Activated CD8-positive, alpha-beta memory T cell treated with anti-CD3 and anti-CD28 coated beads for 48 hours (primary cell): ENCODE results near the gene MPV17.
"Not testable (repeated sequence)": the region's sequence is repeated elsewhere in the genome, so short reads cannot be mapped to it uniquely, and the experiment has no call there.

ENCODE experiments used
- DNase-seq, 3 experiments: peaks; one replicate each; pipeline ENCODE4 v3.0.0-alpha.2; 2020; ENCODE audit warnings: low read depth in 2 of 3, low spot score in 2 of 3

Gene MPV17

GRCh38 chr2:27323596-27324285 is 844 bp upstream of the MPV17 start:
- DNase-seq: no peak

GRCh38 chr2:27322301-27322765 is 564 bp downstream of the MPV17 start:
- no peak for DNase-seq

- DNase-seq: no peak
Measured at GRCh38 chr2:27320958-27321543, 1.8 kb downstream of the MPV17 start.

GRCh38 chr2:27319839-27320238 is 3.1 kb downstream of the MPV17 start:
- DNase-seq: not testable (repeated sequence)

- no peak for DNase-seq
Measured at GRCh38 chr2:27316655-27317412, 6.1 kb downstream of the MPV17 start.

- no peak for DNase-seq
Measured at GRCh38 chr2:27315122-27315521, 7.8 kb downstream of the MPV17 start.

- DNase-seq: no peak
Measured at GRCh38 chr2:27314709-27315108, 8.2 kb downstream of the MPV17 start.

- DNase-seq: no peak
Measured at GRCh38 chr2:27313882-27314645, 8.8 kb downstream of the MPV17 start.

- DNase-seq: no peak
Measured at GRCh38 chr2:27312152-27312551, 10.7 kb downstream of the MPV17 start.

GRCh38 chr2:27309651-27310050 is 13.2 kb downstream of the MPV17 start:
- no peak for DNase-seq

GRCh38 chr2:27308359-27308881 is 14.5 kb downstream of the MPV17 start, which contains the start of gene UCN:
UCN (minus strand) TSS chr2:27308445; CDS start chr2:27307895, 550 bp downstream.
- no peak for DNase-seq

- no peak for DNase-seq
Measured at GRCh38 chr2:27307545-27308358, 15.1 kb downstream of the MPV17 start.

- DNase-seq: no peak
Measured at GRCh38 chr2:27307287-27307544, 15.7 kb downstream of the MPV17 start.

GRCh38 chr2:27306573-27307286 is 16.2 kb downstream of the MPV17 start:
- peak in 1 of 3 experiments; percentile 13 for DNase-seq

GRCh38 chr2:27306136-27306535 is 16.8 kb downstream of the MPV17 start:
- no peak for DNase-seq

- no peak for DNase-seq
Measured at GRCh38 chr2:27305516-27305915, 17.4 kb downstream of the MPV17 start.

- no peak for DNase-seq
Measured at GRCh38 chr2:27304488-27305240, 18.2 kb downstream of the MPV17 start.

- no peak for DNase-seq
Measured at GRCh38 chr2:27303093-27304025, 19.5 kb downstream of the MPV17 start.
